OCI-LY3 (cell line): ENCODE data around the gene SPTSSB.

Source experiments
- H2AFZ ChIP-seq: fragments of 200-600, 300-600 bp; shearing (Covaris generic); 2 replicates; pipeline ENCODE4 v1.6.0; 2014; ENCODE audit warnings: antibody characterized with exemption, low read depth, low read length
- H3K27ac ChIP-seq: fragments of 200-600, 300-600 bp; sonication (generic); 2 replicates; pipeline ENCODE4 v1.5.1; 2014; ENCODE audit warnings: mild to moderate bottlenecking, low read length, moderate library complexity, mixed read lengths
- H3K27me3 ChIP-seq: fragments of 200-600, 300-600 bp; sonication (generic); 2 replicates; pipeline ENCODE4 v1.6.1; 2014; ENCODE audit warnings: low read depth, low read length, mixed read lengths
- H3K36me3 ChIP-seq: fragments of 200-600, 300-600 bp; sonication (generic); replicated peaks from 2 replicates; pipeline ENCODE3; 2014; ENCODE audit warnings: low read depth, low read length, mixed read lengths
- H3K4me1 ChIP-seq: fragments of 300-600, 200-600 bp; sonication (generic); 2 replicates; pipeline ENCODE4 v1.6.1; 2014; ENCODE audit warnings: low read length, mixed read lengths
- H3K4me2 ChIP-seq: fragments of 200-600, 300-600 bp; sonication (generic); 2 replicates; pipeline ENCODE4 v1.6.1; 2014; ENCODE audit warnings: low read length, mixed read lengths
- H3K4me3 ChIP-seq: fragments of 300-600, 200-600 bp; sonication (generic); 2 replicates; pipeline ENCODE4 v1.5.1; 2014; ENCODE audit warnings: antibody characterized with exemption, mild to moderate bottlenecking, low read length, moderate library complexity
- H3K79me2 ChIP-seq: fragments of 300-600, 200-600 bp; shearing (Covaris generic); 2 replicates; pipeline ENCODE4 v1.6.1; 2014; ENCODE audit warnings: mild to moderate bottlenecking, low read length, mixed read lengths
- H3K9ac ChIP-seq: fragments of 300-600, 200-600 bp; shearing (Covaris generic); 2 replicates; pipeline ENCODE4 v1.6.0; 2014; ENCODE audit warnings: mild to moderate bottlenecking, low read length, moderate library complexity
- H3K9me3 ChIP-seq: fragments of 200-600, 300-600 bp; shearing (Covaris generic); 2 replicates; pipeline ENCODE4 v1.6.1; 2014; ENCODE audit warnings: low read length, mixed read lengths; ENCODE audit not compliant: insufficient read depth
- H4K20me1 ChIP-seq: fragments of 200-600, 300-600 bp; sonication (generic); 2 replicates; pipeline ENCODE4 v1.6.1; 2016; ENCODE audit warnings: low read length, mixed read lengths; ENCODE audit not compliant: insufficient read depth
- CTCF ChIP-seq: fragments of 200-600, 300-600 bp; sonication (generic); IDR thresholded peaks from 2 replicates; pipeline ENCODE4 v1.5.1; 2014; ENCODE audit warnings: antibody characterized with exemption, low read length, low read depth
- EZH2phosphoT487 ChIP-seq: fragments of 200-600 bp; shearing (Covaris generic); IDR thresholded peaks from 2 replicates; pipeline ENCODE4 v1.6.1; 2018; ENCODE audit warnings: antibody characterized with exemption, mixed run types, low read depth

SPTSSB gene

GRCh38 chr3:161415506-161416231, 44.4 kb upstream of the SPTSSB start:
- Histone ChIP-seq H3K9me3 (no peaks in the 10 kb centered on the region), H3K79me2 (no peaks in the 10 kb centered on the region), H3K27me3 (peaks cover 3% of the 10 kb centered on the region), H2AFZ (no peak overlapping the region), H3K4me3 (no peak overlapping the region), H3K9ac (no peak overlapping the region), H3K36me3 (no peaks in the 10 kb centered on the region), H3K4me1 (peaks cover 39% of the 10 kb centered on the region), H3K4me2 (peak overlapping the region; percentile 44), H4K20me1 (no peaks in the 10 kb centered on the region), H3K27ac (no peak overlapping the region)
- TF ChIP-seq EZH2phosphoT487: no peak
- TF ChIP-seq CTCF: no peak

GRCh38 chr3:161414907-161415306, 43.6 kb upstream of the SPTSSB start:
- no peaks in the 10 kb centered on the region for H3K9me3 ChIP-seq
- H3K27ac ChIP-seq: no peak overlapping the region
- no peak overlapping the region for H2AFZ ChIP-seq
- H3K79me2 ChIP-seq: no peaks in the 10 kb centered on the region
- H3K4me3 ChIP-seq: peak overlapping the region; percentile 26; the same call in 1 of the 2 replicates
- no peaks in the 10 kb centered on the region for H4K20me1 ChIP-seq
- no peaks in the 10 kb centered on the region for H3K36me3 ChIP-seq
- peaks cover 40% of the 10 kb centered on the region for H3K4me1 ChIP-seq
- no peak for TF ChIP-seq EZH2phosphoT487
- no peak for TF ChIP-seq CTCF
- H3K27me3 ChIP-seq: peaks cover 3% of the 10 kb centered on the region
- H3K4me2 ChIP-seq: peak overlapping the region; percentile 44
- no peak overlapping the region for H3K9ac ChIP-seq

GRCh38 chr3:161413855-161414210, 42.5 kb upstream of the SPTSSB start:
- Histone ChIP-seq H3K9ac (no peak overlapping the region), H3K79me2 (no peaks in the 10 kb centered on the region), H3K9me3 (no peaks in the 10 kb centered on the region), H3K27ac (no peak overlapping the region), H3K36me3 (no peaks in the 10 kb centered on the region), H3K4me1 (peaks cover 40% of the 10 kb centered on the region), H3K27me3 (peaks cover 3% of the 10 kb centered on the region), H3K4me2 (peak overlapping the region; percentile 4; the same call in 1 of the 2 replicates), H4K20me1 (no peaks in the 10 kb centered on the region), H2AFZ (no peak overlapping the region), H3K4me3 (no peak overlapping the region)
- TF ChIP-seq CTCF: no peak; the same call in 1 of the 2 replicates
- no peak for TF ChIP-seq EZH2phosphoT487

GRCh38 chr3:161413127-161413854, 42.0 kb upstream of the SPTSSB start:
- Histone ChIP-seq H3K4me3 (no peak overlapping the region), H3K4me2 (no peak overlapping the region), H3K79me2 (no peaks in the 10 kb centered on the region), H3K36me3 (no peaks in the 10 kb centered on the region), H4K20me1 (no peaks in the 10 kb centered on the region), H3K9me3 (no peaks in the 10 kb centered on the region), H2AFZ (no peak overlapping the region), H3K27me3 (peaks cover 3% of the 10 kb centered on the region), H3K27ac (no peak overlapping the region), H3K9ac (no peak overlapping the region), H3K4me1 (peaks cover 42% of the 10 kb centered on the region)
- TF ChIP-seq EZH2phosphoT487 (no peak), CTCF (peak; percentile 29)
